ENCODE measurements around the gene PKLR.

DNA sequence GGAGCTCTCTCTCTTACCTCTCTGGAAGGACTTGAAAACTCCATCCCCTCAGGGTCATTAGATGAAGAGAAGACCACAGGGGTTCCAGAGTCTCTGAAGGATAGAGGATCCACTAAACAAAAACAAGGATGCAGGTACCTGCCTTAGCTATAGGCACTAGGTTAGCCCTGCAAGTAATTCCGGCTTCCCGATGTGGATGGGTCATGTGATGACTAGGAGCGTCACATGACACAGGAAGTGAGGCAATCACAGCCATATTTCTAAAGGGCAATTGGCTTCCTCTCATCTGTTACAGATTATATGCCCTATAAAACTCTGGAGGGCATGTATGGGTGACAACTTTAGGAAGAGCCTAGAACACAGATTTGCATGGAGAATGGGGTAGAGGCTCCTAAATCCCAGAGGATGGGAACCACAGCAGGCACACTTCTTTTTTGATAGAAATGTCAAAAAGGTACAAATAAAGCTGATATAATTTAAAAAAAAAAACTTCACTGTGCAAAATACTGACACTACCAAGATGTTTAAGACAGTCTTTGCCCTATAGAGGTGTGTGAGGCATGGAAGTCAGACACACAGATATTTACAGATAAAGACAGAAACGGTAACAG lies 60.1 kb downstream of the PKLR start:
- TF ChIP-seq, protein P1, sequence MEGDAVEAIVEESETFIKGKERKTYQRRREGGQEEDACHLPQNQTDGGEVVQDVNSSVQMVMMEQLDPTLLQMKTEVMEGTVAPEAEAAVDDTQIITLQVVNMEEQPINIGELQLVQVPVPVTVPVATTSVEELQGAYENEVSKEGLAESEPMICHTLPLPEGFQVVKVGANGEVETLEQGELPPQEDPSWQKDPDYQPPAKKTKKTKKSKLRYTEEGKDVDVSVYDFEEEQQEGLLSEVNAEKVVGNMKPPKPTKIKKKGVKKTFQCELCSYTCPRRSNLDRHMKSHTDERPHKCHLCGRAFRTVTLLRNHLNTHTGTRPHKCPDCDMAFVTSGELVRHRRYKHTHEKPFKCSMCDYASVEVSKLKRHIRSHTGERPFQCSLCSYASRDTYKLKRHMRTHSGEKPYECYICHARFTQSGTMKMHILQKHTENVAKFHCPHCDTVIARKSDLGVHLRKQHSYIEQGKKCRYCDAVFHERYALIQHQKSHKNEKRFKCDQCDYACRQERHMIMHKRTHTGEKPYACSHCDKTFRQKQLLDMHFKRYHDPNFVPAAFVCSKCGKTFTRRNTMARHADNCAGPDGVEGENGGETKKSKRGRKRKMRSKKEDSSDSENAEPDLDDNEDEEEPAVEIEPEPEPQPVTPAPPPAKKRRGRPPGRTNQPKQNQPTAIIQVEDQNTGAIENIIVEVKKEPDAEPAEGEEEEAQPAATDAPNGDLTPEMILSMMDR (IDR thresholded peaks at IDR 0.05; ENCODE audit: borderline replicate concordance, extremely low read depth, low read length, poor library complexity, severe bottlenecking) = no peak
- TF ChIP-seq EZH2 (IDR thresholded peaks at IDR 0.05; ENCODE audit: borderline replicate concordance, low read depth, low read length, severe bottlenecking) = no peak

Measured in DND-41 (cell line).